ENCODE data around the gene FOLR2. TPM values are rescaled to one million over a fixed set of nuclear protein-coding genes. Genes with fewer than 3 reads are reported as not detected.
"Not testable (repeated sequence)": the region's sequence is repeated elsewhere in the genome, so short reads cannot be mapped to it uniquely, and the experiment has no call there.

Gene FOLR2
- total RNA-seq, 1 donor from 2014 or later = not detected

GRCh38 chr11:72266960-72267359 is 50.4 kb downstream of the FOLR2 start:
- not testable (repeated sequence) for DNase-seq (ENCODE audit: extremely low read depth, low read depth, low spot score)

GRCh38 chr11:72267956-72268617 is 51.5 kb downstream of the FOLR2 start:
- no peak for DNase-seq (ENCODE audit: extremely low read depth, low read depth, low spot score)

Other genes with a start within 250 kb of the FOLR2 start
- 3.7 and 14.8 TPM in 2 replicates for gene IL18BP, start 217.9 kb upstream of the FOLR2 start, total RNA-seq
- 120 and 200 TPM in 2 replicates for gene NUMA1, start 136.3 kb upstream of the FOLR2 start, total RNA-seq
- gene LRRC51, start 135.9 kb upstream of the FOLR2 start, total RNA-seq = 3.4 and 7.8 TPM in 2 replicates
- 135 and 150 TPM in 2 replicates for gene LAMTOR1, start 113.5 kb upstream of the FOLR2 start, total RNA-seq
- not detected in 2 replicates for gene TOMT, start 110.9 kb upstream of the FOLR2 start, total RNA-seq
- gene ANAPC15, start 104.1 kb upstream of the FOLR2 start, total RNA-seq = 27.0 and 28.8 TPM in 2 replicates
- gene FOLR3, start 81.1 kb upstream of the FOLR2 start, total RNA-seq = not detected in 2 replicates
- gene FOLR1, start 24.7 kb upstream of the FOLR2 start, total RNA-seq = 1.2 TPM in 1 of 2 replicates, not detected in the other
- gene INPPL1, start 8.0 kb downstream of the FOLR2 start, total RNA-seq = 77.3 and 111 TPM in 2 replicates
- not detected in 2 replicates for gene PHOX2A, start 27.4 kb downstream of the FOLR2 start, total RNA-seq
- 22.5 and 33.0 TPM in 2 replicates for gene CLPB, start 217.7 kb downstream of the FOLR2 start, total RNA-seq

Measured in glomerular endothelial cell (primary cell).